Loucy (cell line): ENCODE measurements around the gene STRA8.

ENCODE experiments used
- H2AFZ ChIP-seq: fragments of 200-600 bp; sonication (generic); 2 replicates; pipeline ENCODE4 v1.6.0; 2016; ENCODE audit warnings: antibody characterized with exemption, mild to moderate bottlenecking, low read length, moderate library complexity
- H3F3A ChIP-seq: fragments of 200-600 bp; 2 replicates; pipeline ENCODE4 v1.6.0; 2016; ENCODE audit warnings: antibody characterized with exemption, low read depth, mild to moderate bottlenecking
- H3K27me3 ChIP-seq: fragments of 200-600 bp; sonication (generic); 2 replicates; pipeline ENCODE4 v1.6.1; 2014; ENCODE audit warnings: low read length, mild to moderate bottlenecking; ENCODE audit not compliant: insufficient read depth, poor library complexity, severe bottlenecking
- H3K36me3 ChIP-seq: fragments of 200-600 bp; sonication (generic); 2 replicates; pipeline ENCODE4 v1.6.1; 2016; ENCODE audit warnings: low read length; ENCODE audit not compliant: insufficient read depth
- H3K4me1 ChIP-seq: fragments of 200-600 bp; sonication (generic); 2 replicates; pipeline ENCODE4 v1.5.1; 2014; ENCODE audit warnings: low read length, mild to moderate bottlenecking; ENCODE audit not compliant: insufficient read depth, poor library complexity, severe bottlenecking
- H3K4me2 ChIP-seq: fragments of 200-600 bp; sonication (generic); 2 replicates; pipeline ENCODE4 v1.6.0; 2014; ENCODE audit warnings: antibody characterized with exemption, low read length, low read depth, mild to moderate bottlenecking; ENCODE audit not compliant: poor library complexity, severe bottlenecking
- H3K4me3 ChIP-seq: fragments of 200-600 bp; sonication (generic); 2 replicates; pipeline ENCODE4 v1.5.1; 2014; ENCODE audit warnings: low read length, mild to moderate bottlenecking, mixed read lengths; ENCODE audit not compliant: poor library complexity, severe bottlenecking
- H3K79me2 ChIP-seq: fragments of 200-600 bp; sonication (generic); 2 replicates; pipeline ENCODE4 v1.6.1; 2014; ENCODE audit warnings: low read length; ENCODE audit not compliant: insufficient read depth
- H3K9ac ChIP-seq: fragments of 200-600 bp; sonication (generic); 2 replicates; pipeline ENCODE4 v1.6.0; 2014; ENCODE audit warnings: mild to moderate bottlenecking, low read depth, low read length, moderate library complexity; ENCODE audit not compliant: poor library complexity, severe bottlenecking
- H3K9me2 ChIP-seq: fragments of 200-600 bp; sonication (generic); replicated peaks from 2 replicates; pipeline ENCODE4 v1.6.1; 2016; ENCODE audit warnings: low read depth, low read length, mixed read lengths
- H3K9me3 ChIP-seq: fragments of 200-600 bp; sonication (generic); 2 replicates; pipeline ENCODE4 v1.6.1; 2014; ENCODE audit warnings: mild to moderate bottlenecking, antibody characterized with exemption, low read length, low read depth; ENCODE audit not compliant: insufficient read depth
- H4K20me1 ChIP-seq: fragments of 200-600 bp; sonication (generic); 2 replicates; pipeline ENCODE4 v1.6.0; 2014; ENCODE audit warnings: antibody characterized with exemption, low read length, mild to moderate bottlenecking; ENCODE audit not compliant: insufficient read depth, poor library complexity, severe bottlenecking
- EZH2phosphoT487 ChIP-seq: fragments of 200-600 bp; IDR thresholded peaks from 2 replicates; pipeline ENCODE4 v1.6.1; 2018; ENCODE audit warnings: antibody characterized with exemption, mild to moderate bottlenecking, moderate library complexity, borderline replicate concordance
- TF ChIP-seq, protein P1 (sequence below): fragments of 200-600 bp; sonication (generic); conservative IDR thresholded peaks from 2 replicates; pipeline ENCODE4 v1.5.1; 2014; ENCODE audit warnings: mild to moderate bottlenecking, antibody characterized with exemption, low read length

The STRA8 gene

DNA sequence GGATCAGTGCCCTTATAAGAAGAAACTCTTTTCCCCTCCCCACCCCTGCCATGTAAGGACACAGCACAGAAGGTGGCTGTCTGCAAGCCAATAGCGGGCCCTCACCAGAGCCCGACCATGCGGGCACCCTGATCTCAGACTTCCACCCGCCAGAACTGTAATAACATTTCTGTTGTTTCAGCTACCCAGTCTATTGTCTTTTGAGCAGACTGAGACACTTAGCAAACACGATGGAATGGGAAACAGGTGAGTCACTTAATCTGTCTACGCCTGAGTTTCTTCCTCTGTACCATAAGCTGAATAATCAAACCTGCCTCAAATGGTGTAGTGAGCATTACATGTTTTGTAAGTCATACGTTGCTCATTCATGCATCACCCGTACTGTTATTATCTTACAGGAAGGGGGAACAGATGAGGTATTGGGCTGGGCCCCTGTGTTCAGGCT is 58.2 kb downstream of the STRA8 start:
- H3K9me2 ChIP-seq: no peaks in the 10 kb centered on the region
- H3K9me3 ChIP-seq: no peaks in the 10 kb centered on the region
- no peaks in the 10 kb centered on the region for H3F3A ChIP-seq
- H3K4me2 ChIP-seq: no peak overlapping the region
- no peak overlapping the region for H3K9ac ChIP-seq
- no peaks in the 10 kb centered on the region for H3K36me3 ChIP-seq
- H3K79me2 ChIP-seq: no peaks in the 10 kb centered on the region
- H3K4me1 ChIP-seq: no peaks in the 10 kb centered on the region
- H3K27me3 ChIP-seq: no peaks in the 10 kb centered on the region
- no peak overlapping the region for H2AFZ ChIP-seq
- H4K20me1 ChIP-seq: no peaks in the 10 kb centered on the region
- no peak for TF ChIP-seq EZH2phosphoT487
- TF ChIP-seq, protein P1, sequence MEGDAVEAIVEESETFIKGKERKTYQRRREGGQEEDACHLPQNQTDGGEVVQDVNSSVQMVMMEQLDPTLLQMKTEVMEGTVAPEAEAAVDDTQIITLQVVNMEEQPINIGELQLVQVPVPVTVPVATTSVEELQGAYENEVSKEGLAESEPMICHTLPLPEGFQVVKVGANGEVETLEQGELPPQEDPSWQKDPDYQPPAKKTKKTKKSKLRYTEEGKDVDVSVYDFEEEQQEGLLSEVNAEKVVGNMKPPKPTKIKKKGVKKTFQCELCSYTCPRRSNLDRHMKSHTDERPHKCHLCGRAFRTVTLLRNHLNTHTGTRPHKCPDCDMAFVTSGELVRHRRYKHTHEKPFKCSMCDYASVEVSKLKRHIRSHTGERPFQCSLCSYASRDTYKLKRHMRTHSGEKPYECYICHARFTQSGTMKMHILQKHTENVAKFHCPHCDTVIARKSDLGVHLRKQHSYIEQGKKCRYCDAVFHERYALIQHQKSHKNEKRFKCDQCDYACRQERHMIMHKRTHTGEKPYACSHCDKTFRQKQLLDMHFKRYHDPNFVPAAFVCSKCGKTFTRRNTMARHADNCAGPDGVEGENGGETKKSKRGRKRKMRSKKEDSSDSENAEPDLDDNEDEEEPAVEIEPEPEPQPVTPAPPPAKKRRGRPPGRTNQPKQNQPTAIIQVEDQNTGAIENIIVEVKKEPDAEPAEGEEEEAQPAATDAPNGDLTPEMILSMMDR: no peak
- no peak overlapping the region for H3K4me3 ChIP-seq

DNA sequence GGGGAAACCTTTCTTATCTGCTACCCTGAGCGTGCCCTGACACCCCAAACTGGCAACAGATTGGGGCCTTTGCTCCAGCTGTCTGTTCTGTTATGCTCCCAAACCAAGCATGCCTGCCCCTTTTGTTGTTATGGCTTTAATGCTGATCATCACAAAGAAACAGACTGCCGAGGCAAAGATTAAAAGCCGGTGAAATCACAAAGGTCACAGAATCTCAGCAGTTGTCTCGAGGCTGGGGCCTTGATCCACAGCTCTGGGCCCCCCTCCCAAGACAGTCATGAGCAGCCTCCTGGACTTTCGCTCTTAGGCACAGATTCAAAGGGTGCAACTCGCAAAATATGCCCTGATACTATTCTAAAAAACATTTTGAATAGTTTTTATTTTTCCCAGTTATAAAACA is 65.6 kb downstream of the STRA8 start:
- Histone ChIP-seq H4K20me1 (no peaks in the 10 kb centered on the region), H3K27me3 (no peaks in the 10 kb centered on the region), H3K9ac (no peak overlapping the region), H3K4me1 (no peaks in the 10 kb centered on the region), H3K4me2 (no peak overlapping the region), H3F3A (no peaks in the 10 kb centered on the region), H2AFZ (no peak overlapping the region), H3K36me3 (no peaks in the 10 kb centered on the region), H3K9me2 (no peaks in the 10 kb centered on the region), H3K4me3 (no peak overlapping the region), H3K9me3 (no peaks in the 10 kb centered on the region), H3K79me2 (no peaks in the 10 kb centered on the region)
- TF ChIP-seq EZH2phosphoT487: no peak

DNA sequence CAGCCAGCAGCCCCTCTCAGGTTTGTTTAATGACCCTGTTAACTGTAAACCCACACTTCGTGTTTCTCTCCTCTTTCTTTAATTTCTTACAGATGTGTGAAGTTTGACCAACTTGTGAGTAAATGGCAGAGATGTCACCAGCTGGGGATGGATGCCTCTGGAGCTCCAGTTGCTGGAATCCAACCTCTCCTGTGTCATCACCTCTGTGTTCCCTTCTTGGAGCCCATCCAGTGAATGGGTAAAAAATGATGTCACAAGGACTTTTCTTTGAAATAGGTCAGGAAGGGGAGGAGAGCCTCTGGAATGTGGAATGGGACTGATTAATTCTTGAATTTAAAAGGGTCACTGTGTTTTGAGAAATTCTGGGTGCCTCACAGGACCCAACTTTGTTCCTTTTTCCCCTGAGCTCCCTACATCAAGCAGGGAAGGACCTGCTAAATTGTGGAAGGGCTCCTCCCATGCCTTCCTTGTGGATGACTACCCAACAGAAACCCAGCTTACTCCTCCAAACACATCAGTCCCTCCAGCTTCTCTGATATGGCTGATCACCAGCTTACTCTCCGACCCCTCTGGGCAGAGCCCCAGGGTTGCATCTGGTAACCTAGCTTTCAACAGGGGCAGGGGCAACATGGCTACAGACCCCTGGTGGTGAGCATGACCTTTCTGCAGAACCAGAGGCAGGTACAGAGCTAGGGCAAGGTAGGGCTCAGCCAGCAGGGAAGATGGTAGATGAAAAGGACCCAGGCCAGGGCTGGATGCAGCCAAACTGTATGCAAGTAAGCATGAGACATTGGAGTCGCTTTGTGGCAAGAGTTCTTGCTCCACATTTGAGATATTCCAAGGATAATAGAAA is 67.5 kb downstream of the STRA8 start:
- Histone ChIP-seq H3K36me3 (no peaks in the 10 kb centered on the region), H3F3A (no peaks in the 10 kb centered on the region), H3K79me2 (no peaks in the 10 kb centered on the region), H3K4me2 (no peak overlapping the region), H2AFZ (no peak overlapping the region), H3K9ac (no peak overlapping the region), H3K9me3 (no peaks in the 10 kb centered on the region), H3K27me3 (no peaks in the 10 kb centered on the region), H3K4me1 (no peaks in the 10 kb centered on the region), H4K20me1 (no peaks in the 10 kb centered on the region), H3K9me2 (no peaks in the 10 kb centered on the region), H3K4me3 (no peak overlapping the region)
- no peak for TF ChIP-seq EZH2phosphoT487
